ENCODE data around the gene SIRPG. TPM values are rescaled to one million over a fixed set of nuclear protein-coding genes. Genes with fewer than 3 reads are reported as not detected.
A peak's percentile ranks its signal among the peaks of the same experiment; 100 is the strongest.

SIRPG gene
- total RNA-seq, 3 donors from 2014 or later, result 11.6 to 13.3 (median 12.0) TPM

DNA sequence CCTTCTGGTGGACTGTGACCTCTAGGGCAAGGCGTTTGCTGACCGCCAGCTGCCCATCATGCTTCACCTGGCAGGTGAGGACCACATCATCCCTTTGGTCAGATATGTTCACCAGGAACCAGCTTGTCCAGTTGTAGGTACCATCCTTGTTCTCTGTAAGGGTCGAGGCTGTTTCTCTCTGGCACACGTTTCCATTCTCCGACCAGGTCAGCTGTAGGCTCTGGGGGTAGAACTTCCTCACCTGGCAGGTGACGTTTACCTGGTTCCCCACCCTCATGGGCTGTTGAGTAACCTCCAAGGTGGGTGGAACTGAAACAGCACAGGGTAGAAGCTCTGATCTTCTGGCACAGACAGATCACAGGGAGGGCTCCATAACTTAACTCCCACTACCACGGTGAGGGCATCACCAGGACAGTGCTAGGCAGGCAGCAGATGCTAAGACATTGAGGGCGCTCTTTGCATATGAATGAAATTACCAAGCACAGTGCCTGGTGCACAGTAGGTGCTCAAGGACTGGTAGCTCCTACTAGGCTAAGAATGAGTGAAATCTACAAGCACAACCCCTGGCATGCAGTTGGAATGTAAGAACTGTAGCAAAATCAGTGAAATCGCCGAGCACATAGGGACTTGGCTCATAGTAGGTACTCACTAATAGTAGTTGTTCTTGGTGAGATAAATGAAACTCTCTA lies 22.1 kb downstream of the SIRPG start:
- DNase-seq (no peak), ATAC-seq (no peak)
- peaks cover 30% of the 10 kb centered on the region for H3K36me3 Mint-ChIP-seq (ENCODE audit: insufficient read depth)
- H3K4me1 Mint-ChIP-seq (ENCODE audit: low read depth), result peaks cover 42% of the 10 kb centered on the region
- H3K4me3 Mint-ChIP-seq, result no peak overlapping the region
- peaks cover 15% of the 10 kb centered on the region for H3K9me3 Mint-ChIP-seq
- H3K27me3 Mint-ChIP-seq (ENCODE audit: low read depth), result no peaks in the 10 kb centered on the region

DNA sequence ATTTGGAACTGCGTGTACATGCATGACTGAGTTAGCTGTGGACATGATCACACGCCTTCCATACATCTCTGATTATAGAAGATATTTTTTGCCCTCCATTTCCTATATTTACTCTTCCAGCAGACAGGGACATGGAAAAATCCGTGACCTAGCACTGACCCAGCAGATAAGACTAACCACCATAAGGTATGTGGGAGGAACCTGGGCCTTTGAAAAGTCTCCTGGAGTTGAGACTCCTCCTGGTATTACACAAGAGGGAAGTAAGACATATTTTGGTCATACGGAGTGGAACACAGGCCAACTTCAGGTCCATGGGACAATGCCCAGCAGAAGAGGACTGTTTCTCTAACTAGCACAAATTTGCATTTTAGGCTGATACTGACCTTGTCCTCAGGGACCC lies 24.0 kb downstream of the SIRPG start:
- no peaks in the 10 kb centered on the region for H3K9me3 Mint-ChIP-seq
- H3K4me1 Mint-ChIP-seq (ENCODE audit: low read depth), result peaks cover 54% of the 10 kb centered on the region
- DNase-seq (no peak), ATAC-seq (no peak)
- H3K4me3 Mint-ChIP-seq, result no peak overlapping the region
- H3K36me3 Mint-ChIP-seq (ENCODE audit: insufficient read depth), result peaks cover 44% of the 10 kb centered on the region
- H3K27me3 Mint-ChIP-seq (ENCODE audit: low read depth), result no peaks in the 10 kb centered on the region

DNA sequence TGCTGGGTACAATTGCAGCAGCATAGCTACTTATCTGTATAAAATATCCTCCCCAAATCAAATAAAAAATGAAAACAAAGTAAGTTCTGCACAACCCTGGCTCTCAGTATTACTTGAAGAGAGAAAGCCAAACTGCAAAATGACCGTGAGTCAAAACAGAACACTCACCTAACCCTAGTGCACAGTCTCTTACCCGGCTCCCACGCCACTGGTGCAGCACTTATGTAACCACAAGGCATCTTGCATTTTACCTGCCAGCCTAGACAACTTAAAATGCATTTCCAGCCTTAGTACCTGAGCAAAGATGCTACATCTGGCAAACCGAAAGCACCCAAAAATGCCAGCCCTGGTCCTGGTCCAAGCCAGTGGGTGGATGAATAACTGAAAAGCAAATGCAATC lies 25.4 kb downstream of the SIRPG start:
- peak; percentile 18 for DNase-seq
- peak; percentile 94 to 96 for ATAC-seq
- Mint-ChIP-seq H3K4me1 (ENCODE audit: low read depth) (peaks cover 61% of the 10 kb centered on the region), H3K27me3 (ENCODE audit: low read depth) (no peaks in the 10 kb centered on the region), H3K9me3 (no peaks in the 10 kb centered on the region), H3K36me3 (ENCODE audit: insufficient read depth) (peaks cover 53% of the 10 kb centered on the region), H3K4me3 (peak overlapping the region; percentile 36)

DNA sequence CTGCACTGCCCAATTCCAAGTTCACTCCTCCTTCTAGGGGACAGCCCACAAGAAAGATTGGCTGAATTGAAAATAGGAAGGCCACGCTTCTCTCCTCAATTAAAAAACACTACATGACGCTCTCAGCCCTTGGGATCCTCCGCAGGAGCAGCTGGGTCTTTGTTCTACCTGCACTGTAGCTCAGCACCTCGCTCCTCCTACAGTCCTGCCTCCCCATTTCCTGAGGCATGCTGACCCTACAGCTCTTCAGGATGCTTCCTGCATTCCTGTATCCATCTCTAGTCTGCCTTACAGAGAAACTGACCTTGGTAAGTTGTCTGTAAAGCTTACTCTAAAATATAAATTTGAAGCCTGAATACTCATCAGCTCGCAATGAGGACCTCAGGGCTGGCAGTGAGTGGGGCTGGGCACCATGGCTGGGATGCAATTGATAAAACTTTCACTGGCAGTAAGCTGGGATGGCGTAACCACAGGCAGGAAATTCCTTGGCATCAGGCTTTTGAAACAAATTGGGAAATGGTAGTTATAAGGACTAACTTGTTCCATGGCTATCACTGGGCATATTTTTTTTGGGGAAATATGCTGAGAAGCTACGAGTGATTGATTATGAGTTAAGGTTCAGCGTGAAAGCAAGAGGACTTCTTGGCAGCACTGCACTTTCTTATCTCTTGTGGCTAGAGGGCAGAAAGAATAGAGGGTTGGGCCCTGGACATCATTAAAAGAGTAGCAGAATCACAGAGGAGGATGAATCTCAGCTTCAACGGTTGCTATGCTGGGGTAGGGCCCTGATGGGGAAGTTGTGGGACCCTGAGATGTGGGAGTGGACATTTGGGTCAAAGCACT lies 26.0 kb downstream of the SIRPG start:
- no peaks in the 10 kb centered on the region for H3K9me3 Mint-ChIP-seq
- peak overlapping the region; percentile 36 for H3K4me3 Mint-ChIP-seq
- peaks cover 67% of the 10 kb centered on the region for H3K4me1 Mint-ChIP-seq (ENCODE audit: low read depth)
- H3K27me3 Mint-ChIP-seq (ENCODE audit: low read depth), result no peaks in the 10 kb centered on the region
- ATAC-seq (peak in 1 of 2 donors; percentile 23), DNase-seq (no peak)
- peaks cover 53% of the 10 kb centered on the region for H3K36me3 Mint-ChIP-seq (ENCODE audit: insufficient read depth)

DNA sequence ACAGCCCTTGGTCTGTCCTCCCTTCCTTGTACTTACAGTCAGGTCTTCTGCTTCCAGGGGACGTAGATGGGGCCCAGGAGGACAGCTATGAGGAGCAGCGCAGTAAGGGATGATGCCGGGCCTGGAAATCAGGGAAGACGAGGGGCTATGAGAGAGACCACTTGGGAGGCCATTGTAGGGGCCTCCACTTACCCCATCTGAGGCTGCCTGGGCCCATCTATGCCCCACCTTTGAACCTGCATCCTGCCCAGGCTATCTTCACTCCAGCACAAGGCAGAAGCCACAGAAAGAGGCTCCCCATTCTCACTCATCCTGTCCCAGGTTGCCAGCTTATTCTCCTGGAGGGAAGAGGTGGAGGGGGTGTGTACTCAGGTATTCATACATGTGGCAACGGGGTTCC lies 27.4 kb downstream of the SIRPG start:
- no peaks in the 10 kb centered on the region for H3K27me3 Mint-ChIP-seq (ENCODE audit: low read depth)
- peaks cover 45% of the 10 kb centered on the region for H3K36me3 Mint-ChIP-seq (ENCODE audit: insufficient read depth)
- H3K4me3 Mint-ChIP-seq, result no peak overlapping the region
- no peak for ATAC-seq
- DNase-seq, result no peak
- peaks cover 73% of the 10 kb centered on the region for H3K4me1 Mint-ChIP-seq (ENCODE audit: low read depth)
- H3K9me3 Mint-ChIP-seq, result no peaks in the 10 kb centered on the region

DNA sequence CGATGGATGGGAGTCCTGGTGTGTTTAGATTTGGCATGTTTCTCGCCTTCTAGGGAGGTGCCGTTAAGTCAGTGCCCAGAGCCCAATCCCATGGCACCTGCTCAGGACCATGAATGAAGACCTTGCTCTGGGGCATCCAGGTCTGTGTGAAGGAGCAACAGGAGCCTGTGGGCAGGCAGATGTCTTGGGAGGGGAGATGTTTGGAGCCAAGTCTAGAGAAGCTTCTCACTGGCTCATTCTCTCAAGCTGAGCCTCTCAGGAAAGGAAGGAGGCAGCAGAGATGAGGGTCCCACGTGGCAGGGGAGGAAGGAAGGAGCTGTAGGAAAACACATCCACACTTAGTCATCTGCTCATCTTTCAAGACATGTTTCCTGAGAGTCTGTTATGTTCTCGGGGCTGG lies 28.3 kb downstream of the SIRPG start:
- Mint-ChIP-seq H3K4me1 (ENCODE audit: low read depth) (peaks cover 80% of the 10 kb centered on the region), H3K27me3 (ENCODE audit: low read depth) (no peaks in the 10 kb centered on the region), H3K36me3 (ENCODE audit: insufficient read depth) (peaks cover 41% of the 10 kb centered on the region), H3K4me3 (no peak overlapping the region), H3K9me3 (no peaks in the 10 kb centered on the region)
- ATAC-seq (no peak), DNase-seq (no peak)

DNA sequence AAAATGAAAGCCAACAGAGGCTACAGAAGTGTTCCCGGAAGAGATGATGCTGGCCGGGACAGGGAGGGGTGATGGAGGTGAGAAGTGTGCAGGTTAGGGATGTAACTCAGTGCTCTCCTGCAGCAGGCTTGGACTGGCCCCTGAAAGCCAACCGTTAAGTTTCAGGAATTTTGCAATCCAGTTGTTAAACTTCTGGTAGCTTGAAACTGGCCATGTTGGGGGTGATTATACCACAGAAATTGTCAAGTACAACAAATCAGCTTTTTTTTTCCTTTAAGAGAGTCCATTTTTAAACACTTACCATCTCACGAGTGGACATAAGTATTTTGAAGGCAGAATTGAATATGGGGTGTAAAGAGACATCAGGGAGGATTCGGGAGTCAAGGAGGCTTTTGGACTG lies 29.0 kb downstream of the SIRPG start:
- H3K9me3 Mint-ChIP-seq, result no peaks in the 10 kb centered on the region
- peaks cover 39% of the 10 kb centered on the region for H3K36me3 Mint-ChIP-seq (ENCODE audit: insufficient read depth)
- H3K4me3 Mint-ChIP-seq, result no peak overlapping the region
- DNase-seq (no peak), ATAC-seq (no peak)
- no peaks in the 10 kb centered on the region for H3K27me3 Mint-ChIP-seq (ENCODE audit: low read depth)
- H3K4me1 Mint-ChIP-seq (ENCODE audit: low read depth), result peaks cover 83% of the 10 kb centered on the region

DNA sequence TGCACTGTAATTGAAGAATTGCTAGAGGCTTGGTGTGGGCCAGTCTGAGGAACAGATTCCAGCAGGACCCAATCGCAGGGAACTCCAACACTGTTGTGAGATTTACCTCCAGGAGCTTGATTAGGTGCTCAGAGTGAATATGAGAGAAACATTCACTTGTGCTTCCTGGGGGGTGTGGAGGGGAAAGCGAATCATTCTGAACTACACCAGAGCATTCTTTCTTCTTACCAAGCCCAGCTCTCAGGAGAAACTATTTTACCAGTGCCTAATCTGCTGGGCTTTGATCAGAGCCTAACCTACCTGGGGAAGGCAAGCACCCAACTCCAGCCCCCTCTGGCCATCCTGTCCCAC lies 30.4 kb downstream of the SIRPG start:
- no peaks in the 10 kb centered on the region for H3K27me3 Mint-ChIP-seq (ENCODE audit: low read depth)
- ATAC-seq, result no peak
- no peak for DNase-seq
- H3K36me3 Mint-ChIP-seq (ENCODE audit: insufficient read depth), result peaks cover 34% of the 10 kb centered on the region
- H3K4me3 Mint-ChIP-seq, result no peak overlapping the region
- H3K9me3 Mint-ChIP-seq, result no peaks in the 10 kb centered on the region
- H3K4me1 Mint-ChIP-seq (ENCODE audit: low read depth), result peaks cover 84% of the 10 kb centered on the region

DNA sequence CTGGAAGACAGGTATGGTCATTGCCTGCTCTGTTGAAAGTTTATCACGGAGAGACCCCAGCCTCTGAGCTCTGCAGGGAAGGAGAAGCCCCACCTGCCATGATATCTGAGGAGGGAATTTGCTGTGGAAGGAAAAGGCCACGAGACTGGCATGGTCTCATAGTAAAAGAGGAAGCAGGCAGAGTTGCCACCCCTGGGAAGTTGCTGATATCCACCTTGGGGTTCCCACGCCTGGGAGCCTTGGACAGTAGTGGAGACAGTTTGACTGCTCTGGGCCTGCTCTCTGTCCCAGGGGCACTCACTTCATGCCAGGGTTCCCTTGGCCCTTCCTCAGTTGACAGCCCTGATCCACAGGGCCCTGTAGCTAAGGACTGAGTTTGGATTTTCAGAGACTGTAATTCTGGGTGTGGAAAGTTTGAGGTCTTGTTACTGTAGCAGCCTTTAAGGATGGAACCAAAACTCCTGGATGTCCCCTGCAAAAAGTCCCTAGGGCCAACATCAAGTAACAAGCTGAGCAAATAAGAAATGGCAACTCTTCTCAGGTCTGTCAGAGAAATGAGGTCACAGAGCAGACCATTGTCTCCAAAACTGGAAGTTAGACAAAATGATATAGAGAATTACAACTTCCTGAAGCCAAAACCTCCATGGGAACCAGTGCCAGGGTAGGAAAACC lies 30.9 kb downstream of the SIRPG start:
- Mint-ChIP-seq H3K27me3 (ENCODE audit: low read depth) (no peaks in the 10 kb centered on the region), H3K4me3 (no peak overlapping the region), H3K9me3 (no peaks in the 10 kb centered on the region), H3K36me3 (ENCODE audit: insufficient read depth) (peaks cover 34% of the 10 kb centered on the region), H3K4me1 (ENCODE audit: low read depth) (peaks cover 84% of the 10 kb centered on the region)
- no peak for DNase-seq
- no peak for ATAC-seq

DNA sequence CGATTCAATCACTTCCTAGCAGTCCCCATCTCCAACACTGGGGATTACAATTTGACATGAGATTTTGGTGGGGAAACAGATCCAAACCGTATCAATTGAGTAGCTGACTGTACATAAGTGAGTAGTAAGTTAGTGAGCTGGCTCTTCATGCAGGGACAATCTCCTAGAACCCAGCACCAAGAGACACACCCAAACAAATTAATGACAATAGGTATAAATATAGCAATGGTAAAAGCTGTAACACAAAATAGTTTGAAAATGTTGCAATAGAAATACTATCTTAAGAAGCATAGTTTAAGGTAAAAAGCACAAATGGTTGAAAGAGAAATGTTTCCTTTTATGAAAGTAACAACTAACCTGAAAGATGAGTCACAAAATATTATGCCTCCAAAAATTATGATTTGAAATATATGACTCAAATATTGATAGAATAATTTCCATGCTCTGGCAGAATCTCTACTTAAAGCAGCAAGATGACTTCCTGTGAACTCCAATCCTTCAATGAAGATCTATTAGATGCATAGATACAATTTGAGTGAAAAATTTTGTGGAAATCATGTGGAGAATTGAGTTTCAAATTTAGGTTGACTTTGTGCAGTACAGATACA lies 32.4 kb downstream of the SIRPG start:
- Mint-ChIP-seq H3K27me3 (ENCODE audit: low read depth) (no peaks in the 10 kb centered on the region), H3K9me3 (no peaks in the 10 kb centered on the region), H3K4me1 (ENCODE audit: low read depth) (peaks cover 93% of the 10 kb centered on the region), H3K4me3 (peak overlapping the region; percentile 63), H3K36me3 (ENCODE audit: insufficient read depth) (peaks cover 28% of the 10 kb centered on the region)
- DNase-seq (no peak), ATAC-seq (peak; percentile 65 to 76)

DNA sequence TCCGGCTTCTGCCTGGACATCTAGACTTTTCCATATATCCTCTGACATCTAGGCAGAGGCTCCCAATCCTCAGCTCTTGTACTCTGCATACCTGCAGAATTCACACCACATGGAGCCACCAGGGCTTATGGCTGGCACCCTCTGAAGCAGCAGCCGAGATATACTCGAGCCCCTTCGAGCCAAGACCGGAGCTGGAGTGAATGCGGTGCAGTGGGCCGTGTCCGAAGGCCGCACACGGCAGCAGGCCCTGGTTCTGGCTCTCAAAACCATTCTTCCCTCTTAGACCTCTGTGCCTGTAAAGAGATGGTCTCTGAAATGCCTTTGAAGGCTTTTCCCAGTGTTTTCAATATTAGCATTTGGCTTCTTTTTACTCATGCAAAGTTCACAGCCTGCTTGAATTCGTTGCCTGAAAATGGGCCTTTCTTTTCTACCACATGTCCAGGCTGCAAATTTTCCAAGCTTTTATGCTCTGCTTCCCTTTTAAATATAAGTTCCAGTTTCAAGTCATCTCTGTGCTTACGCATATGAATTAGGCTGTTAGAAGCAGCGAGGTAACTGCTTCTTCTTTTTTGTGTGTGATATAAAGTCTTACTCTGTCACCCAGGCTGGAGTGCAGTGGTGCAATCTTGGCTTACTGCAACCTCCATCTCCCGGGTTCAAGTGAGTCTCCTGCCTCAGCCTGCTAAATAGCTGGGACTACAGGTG lies 33.9 kb downstream of the SIRPG start:
- ATAC-seq (no peak), DNase-seq (no peak)
- H3K4me3 Mint-ChIP-seq, result no peak overlapping the region
- no peaks in the 10 kb centered on the region for H3K27me3 Mint-ChIP-seq (ENCODE audit: low read depth)
- peaks cover 95% of the 10 kb centered on the region for H3K4me1 Mint-ChIP-seq (ENCODE audit: low read depth)
- peaks cover 6% of the 10 kb centered on the region for H3K9me3 Mint-ChIP-seq
- H3K36me3 Mint-ChIP-seq (ENCODE audit: insufficient read depth), result peaks cover 13% of the 10 kb centered on the region

DNA sequence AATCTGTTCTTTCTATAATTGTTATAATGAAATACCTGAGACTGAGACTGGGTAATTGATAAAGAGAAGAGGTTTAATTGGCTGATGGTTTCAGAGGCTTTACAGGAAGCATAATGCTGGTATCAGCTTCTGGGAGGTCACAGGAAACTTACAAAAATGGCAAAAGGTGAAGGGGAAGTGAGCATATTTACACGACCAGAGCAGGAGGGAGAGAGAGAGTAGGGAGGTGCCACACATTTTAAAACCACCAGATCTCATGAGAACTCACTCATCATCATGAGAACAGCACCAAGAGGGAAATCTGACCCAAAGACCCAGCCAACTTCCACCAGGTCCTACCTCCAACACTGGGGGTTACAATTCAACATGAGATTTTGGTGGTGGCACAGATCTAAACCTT lies 35.1 kb downstream of the SIRPG start:
- no peak for DNase-seq
- peaks cover 86% of the 10 kb centered on the region for H3K4me1 Mint-ChIP-seq (ENCODE audit: low read depth)
- peaks cover 6% of the 10 kb centered on the region for H3K9me3 Mint-ChIP-seq
- peaks cover 6% of the 10 kb centered on the region for H3K36me3 Mint-ChIP-seq (ENCODE audit: insufficient read depth)
- no peaks in the 10 kb centered on the region for H3K27me3 Mint-ChIP-seq (ENCODE audit: low read depth)
- H3K4me3 Mint-ChIP-seq, result no peak overlapping the region
- no peak for ATAC-seq

DNA sequence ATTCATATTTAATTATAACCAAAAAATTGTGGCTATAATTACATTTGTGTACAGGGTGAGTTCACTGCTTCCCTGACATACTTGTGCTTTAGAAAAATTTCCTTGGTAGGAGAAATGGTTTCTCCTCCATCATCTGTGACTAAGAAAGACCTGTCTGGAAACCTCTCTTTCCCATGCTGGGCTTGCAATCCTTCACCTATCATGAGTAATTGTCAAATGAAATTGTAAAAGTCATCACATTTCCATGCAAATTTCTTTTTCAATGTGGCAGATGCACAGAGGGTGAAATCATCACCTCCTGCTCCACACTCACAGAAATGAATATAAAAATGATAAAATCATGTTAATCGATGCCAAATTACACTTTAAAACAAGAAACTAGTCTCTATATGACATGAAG lies 36.3 kb downstream of the SIRPG start:
- H3K36me3 Mint-ChIP-seq (ENCODE audit: insufficient read depth), result peaks cover 3% of the 10 kb centered on the region
- ATAC-seq (no peak), DNase-seq (no peak)
- no peaks in the 10 kb centered on the region for H3K27me3 Mint-ChIP-seq (ENCODE audit: low read depth)
- H3K4me3 Mint-ChIP-seq, result no peak overlapping the region
- H3K4me1 Mint-ChIP-seq (ENCODE audit: low read depth), result peaks cover 79% of the 10 kb centered on the region
- H3K9me3 Mint-ChIP-seq, result peaks cover 6% of the 10 kb centered on the region
